GM19324 (cell line): ENCODE data around the gene YPEL4.

Experiments used
- ATAC-seq: cut with Tn5 transposase; IDR thresholded peaks from one replicate; pipeline ENCODE4 v1.9.1; 2021; ENCODE audit warnings: mild to moderate bottlenecking, moderate library complexity; ENCODE audit not compliant: unreplicated experiment, low FRiP score

Gene YPEL4

DNA sequence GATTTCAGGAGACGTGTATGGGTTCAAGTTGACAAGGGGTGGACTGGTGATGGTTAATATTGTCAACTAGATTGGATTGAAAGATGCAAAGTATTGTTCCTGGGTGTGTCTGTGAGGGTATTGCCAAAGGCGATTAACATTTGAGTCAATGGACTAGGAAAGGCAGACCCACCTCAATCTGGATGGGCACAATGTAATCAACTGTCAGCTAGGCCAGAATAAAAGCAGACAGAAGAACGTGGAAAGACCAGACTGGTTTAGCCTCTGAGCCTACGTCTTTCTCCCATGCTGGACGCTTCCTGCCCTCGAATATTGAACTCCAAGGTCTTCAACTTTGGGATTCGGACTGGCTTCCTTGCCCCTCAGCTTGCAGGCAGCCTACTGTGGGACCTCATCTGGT, 1.7 kb upstream of the YPEL4 start:
- ATAC-seq: no peak

DNA sequence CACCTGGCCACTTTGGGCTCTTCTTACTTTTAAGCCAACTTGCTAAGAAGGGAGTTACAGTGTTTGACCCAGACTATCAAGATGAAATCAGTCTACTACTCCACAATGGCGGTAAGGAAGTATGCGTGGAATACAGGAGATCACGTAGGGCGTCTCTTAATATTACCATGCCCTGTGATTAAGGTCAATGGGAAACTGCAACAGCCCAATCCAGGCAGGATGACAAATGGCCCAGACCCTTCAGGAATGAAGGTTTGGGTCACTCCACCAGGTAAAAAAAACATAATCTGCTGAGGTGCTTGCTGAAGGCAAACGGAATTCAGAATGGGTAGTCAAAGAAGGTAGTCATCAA, 1.0 kb upstream of the YPEL4 start:
- ATAC-seq: no peak

DNA sequence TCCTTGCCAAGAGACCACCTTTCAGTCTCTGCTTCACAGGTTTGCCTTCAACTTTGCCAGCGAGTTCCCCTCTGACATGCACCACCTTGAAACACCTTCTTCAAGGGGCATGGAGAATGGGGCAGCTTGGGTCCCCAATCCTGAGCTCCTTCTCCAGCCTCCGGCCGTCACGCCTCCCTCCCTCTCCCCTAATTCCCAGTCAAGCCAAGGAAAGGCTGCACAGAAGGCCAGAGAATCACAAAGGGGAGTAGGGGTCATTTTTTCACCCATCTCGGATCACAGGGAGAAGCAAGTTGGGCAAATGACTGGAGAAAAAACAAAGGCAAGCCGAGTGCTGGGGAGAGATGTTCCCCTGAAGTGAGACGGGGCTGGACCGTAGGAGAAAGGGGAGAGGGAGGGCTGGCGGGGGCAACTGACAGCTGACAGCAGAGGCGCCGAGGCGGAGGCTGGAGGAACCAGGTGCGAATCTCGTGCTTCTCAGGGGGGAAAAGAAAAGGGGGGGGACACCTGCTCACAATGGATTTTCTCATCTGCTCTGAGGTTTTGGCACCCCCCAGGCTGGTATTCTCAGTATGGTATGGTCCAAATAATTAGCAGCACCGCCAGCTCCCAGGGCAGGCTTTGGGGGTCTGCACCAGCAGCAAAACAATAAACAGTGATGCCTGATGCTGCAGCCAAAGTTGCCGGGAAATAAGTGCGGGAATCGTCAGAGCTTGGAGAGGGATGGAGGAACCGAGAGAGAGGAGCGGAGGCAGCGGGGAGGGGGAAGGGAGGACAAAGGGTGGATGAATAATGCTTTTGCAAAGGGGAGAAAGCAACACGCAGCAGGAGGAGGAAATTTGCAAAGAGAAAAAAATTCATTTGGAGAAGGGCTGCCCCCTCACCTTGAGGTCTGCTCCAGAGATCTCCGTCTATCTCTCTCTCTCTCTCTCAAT, 644 bp downstream of the YPEL4 start:
- no peak for ATAC-seq

DNA sequence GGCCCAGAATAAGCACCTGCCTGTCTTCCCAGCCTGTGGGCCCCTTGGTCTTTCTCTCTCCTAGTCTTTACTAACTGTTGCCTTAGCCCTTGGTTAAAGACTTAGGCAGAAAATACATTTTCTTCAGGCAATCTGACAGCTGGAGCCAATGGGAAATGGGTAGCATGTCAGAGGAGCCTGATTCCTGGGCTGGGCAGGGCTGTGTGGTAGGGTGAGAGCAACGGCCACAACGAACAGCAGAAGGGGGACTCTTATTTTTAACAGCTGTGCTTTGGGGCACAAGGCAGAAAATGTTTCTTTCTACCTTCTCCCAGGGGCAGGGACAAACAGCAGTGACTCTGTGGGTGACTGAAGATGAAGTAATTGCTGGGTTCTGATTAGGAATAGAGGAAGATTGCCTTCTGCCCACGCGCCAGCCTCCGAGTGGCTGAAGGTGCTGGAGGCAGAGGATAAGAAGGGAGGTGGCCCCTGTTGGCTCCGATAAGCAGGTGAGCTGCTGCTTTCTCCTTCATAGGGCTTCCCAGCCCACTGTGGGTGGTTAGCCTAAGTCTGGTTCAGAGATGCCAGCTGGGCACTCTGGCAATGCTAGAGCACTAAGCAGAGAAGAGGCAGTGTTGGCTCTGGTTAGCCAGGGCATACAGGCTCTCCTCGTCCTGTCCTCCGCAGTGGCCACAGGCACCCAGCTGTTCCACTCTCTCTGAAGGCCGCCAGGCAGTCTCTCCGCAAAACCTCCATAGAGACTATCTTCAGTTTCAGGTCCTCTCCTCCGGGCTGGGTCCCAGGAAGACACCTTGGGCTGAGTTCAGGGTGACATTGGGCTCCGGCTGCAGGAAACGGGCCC, 1.5 kb downstream of the YPEL4 start:
- no peak for ATAC-seq

DNA sequence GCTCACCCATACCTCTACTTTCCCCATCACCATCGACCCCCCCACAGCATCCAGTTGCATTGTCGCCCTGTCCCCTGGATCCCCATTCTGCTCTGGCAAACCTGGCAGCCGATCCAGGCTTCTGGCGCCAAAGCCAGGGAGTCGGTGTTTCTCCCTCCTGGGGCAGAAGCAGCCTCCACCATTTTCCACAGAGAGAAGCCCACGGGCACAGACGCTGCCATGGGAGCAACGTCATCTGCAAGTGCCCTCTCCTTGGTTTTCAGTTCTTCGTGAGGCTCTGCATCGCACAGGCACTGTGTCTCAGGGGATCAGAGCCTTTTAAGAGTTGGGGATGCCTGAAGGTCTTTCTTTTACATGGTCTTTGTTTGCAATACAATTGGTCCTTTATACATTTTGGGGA, 2.3 kb downstream of the YPEL4 start:
- ATAC-seq: no peak

DNA sequence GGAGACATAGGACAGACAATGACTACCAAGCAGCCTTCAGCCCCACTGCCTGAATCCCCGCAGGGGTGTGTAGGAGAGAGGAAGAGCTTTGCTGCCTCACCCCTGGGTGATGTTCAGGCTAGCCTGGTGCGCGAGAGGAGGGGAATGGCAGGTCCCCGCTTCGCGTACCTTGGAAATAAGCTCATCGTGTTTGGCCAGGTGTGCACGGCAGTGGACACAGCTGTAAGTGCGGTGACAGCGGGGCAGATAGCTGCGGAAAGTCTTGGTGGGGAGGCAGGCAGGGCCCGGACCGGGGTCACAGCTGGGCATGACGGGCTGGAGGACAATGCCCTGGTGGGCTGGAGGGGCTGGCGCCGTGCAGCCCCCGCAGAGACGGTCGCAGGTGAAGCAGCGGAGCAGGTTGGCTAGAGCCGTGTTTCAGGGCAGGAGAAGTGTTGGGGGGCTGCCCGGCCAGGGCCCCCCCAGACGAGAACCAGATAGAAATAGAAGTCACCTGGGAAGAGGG, 2.9 kb downstream of the YPEL4 start:
- ATAC-seq: no peak

DNA sequence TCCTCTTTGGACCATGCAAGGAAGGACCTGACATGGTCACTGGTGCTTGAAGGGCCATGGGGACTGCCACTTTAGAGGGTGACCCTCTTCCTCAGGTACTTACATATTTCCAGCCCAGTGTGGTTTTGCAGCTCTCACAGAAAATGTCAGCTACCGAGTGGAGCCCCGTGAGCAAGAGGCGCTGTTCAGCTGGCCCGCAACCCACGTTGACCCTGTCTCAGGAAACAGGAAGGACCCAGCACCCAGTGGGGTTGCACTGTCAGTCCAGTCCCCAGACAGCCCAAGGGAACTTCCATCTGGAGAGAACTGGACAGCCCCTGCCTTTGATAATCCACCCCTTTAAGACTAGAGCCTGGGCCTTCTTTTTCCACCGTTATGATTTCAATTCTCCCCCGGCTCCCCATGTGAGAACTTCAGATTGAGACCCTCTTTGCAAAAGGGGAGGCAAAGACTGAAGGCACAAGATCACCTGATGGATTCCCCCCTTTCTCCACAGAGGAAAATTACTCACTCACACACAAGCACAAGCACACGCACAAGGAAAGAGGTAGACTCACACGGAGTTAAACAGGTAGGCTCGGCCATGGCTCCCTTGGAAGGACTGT, 3.4 kb downstream of the YPEL4 start:
- ATAC-seq: no peak

DNA sequence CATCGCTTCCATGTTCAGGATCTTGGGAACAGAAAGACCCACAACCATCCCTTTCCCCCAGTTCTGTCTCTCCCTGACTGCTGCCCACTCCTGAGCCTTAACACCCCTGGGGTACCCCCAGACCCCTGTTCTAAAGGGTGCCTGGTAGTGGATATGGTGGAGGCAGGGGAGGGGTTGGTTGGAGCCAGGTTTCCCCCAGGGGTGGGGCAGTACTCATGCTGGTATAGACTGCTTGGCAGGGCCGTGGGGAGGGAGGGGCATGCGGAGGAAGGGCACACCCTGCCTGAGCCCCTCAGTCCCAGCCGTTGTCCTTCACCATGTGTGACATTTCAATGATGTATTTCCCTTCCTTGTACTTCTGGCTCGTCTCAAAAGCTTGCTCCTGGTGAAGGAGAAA, 4.0 kb downstream of the YPEL4 start:
- no peak for ATAC-seq

DNA sequence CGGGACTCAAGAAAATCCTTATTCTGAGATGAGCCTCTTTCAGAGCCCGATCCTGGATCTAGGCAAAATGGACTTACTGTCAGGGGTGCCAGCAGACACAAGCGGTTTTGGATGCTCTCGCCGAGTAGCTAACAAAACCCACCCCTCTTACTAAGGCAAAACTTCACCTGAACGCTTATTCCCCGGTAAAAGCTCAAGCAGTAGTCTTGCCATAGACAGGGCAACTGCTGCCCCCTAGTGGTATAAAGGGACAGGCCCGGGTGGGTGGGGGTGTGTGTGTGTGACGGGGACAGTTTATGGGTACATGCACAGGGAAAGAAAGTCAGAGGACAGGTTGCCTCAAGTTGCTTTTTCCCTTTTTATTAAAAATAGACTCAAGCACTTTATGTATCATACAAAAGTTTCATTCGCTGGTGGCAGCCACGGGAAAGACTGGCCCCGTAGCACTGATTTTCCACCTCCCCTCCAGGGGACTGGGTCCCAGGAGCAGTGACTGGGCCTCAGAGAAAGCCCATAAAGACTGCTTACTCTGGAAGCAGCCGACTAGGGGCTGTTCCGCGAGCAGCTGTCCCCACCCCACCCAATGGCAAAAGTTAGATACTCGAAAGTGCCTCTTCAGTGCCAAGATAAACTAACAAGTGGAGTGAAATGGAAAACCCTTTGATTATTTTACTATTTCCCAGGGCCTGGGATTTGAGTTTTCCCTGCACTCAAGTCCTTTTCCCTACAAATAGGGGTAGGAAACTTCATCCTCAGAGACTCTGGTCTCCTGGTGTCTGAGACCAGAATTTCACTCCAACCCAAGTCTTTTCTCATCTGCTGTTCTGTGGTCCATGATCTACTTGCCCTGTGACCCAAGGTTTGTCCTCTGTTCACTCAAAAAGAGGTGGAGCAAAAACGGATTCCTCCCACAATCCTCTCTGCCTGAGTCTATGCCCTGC, 4.7 kb downstream of the YPEL4 start:
- ATAC-seq: peak; percentile 48

DNA sequence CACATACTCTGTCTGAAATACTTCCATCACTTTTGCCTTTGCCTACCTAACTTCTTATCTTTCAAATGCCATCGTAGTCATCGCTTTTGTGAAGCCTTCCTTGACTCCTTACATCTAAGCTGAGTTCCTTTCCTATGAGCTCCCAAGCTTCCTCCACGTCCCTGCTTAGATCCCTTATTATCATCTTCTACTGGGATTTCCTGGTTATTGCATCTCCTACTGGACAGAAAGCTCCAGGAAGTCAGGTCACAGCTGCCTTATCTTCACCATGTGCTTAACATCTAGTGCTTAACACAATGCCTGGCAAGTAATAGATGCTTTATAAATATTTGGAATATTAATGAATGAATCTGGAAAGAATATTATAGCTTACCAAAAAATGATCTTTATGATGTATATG, 5.9 kb downstream of the YPEL4 start:
- ATAC-seq: no peak

DNA sequence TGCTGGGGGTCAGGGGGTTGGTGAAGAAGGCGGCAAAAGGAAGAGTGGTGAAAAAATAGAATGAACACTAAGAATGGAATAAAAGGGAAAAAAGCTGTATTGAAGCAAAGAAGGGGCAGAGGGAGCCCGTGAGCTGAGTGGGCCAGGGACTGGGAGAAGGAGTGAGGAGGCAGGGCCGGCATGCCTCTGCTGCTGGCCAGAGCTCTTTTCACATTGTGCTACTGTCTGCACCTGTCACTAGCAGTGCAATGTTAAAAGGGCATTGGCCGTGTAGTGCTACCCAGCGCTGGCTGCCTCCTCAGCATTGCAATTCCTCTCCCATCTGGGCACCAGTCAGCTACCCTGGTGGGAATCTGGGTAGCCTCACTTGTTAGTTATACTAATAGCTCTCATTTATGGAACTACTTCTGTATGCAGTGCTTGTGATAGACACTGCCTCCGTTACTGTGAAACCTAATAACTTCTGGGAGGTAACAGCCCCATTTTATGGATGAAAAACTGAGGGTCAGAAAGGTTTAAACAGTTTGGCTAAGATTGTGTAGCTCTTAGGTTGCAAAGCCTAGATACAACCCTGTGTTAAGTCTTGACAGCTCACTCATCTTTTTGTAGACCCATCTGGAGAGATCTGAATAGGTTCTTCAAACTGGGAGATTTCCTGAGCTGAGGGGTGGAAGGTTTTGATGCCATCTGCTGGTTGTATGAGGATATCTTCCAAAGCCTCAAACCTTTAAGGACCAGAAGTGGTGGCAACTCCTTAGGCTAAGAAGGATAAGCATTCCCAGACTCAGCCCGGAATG, 8.5 kb downstream of the YPEL4 start:
- ATAC-seq: no peak

DNA sequence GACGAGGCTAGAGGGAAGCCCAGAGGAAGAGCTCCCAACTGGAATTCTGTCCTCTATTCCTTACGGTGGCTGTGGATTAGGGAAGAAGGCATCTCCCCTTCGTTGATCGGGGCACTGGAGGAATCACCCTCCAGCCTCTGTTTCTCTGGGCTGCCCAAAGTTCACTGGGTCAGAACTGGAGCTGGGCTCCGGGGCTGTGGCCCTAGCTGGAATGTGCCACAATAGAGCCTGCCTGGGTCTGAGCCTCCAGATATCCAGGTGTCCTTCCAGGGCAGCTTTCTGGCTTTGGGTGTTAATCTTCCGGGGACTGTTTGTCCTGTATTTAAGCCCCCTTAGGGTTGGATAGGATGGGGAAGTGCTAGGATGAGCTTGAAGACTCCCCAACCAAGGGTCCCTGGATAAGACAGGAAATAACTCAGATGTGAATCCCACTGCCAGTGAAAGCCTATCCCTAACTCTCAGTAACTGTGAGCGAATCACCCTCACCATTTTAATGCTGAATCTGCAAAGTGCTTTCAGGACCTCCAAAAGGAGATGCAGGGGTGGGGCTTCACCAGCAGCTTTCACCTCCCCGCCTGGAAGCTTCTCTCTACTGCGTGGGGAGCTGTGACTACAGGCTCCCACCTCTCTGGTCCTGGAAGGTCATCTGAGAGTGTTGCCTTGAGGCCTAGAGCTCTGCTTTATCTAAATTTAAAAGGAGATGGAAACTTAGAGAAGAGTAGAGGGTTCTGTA, 9.5 kb downstream of the YPEL4 start:
- no peak for ATAC-seq

DNA sequence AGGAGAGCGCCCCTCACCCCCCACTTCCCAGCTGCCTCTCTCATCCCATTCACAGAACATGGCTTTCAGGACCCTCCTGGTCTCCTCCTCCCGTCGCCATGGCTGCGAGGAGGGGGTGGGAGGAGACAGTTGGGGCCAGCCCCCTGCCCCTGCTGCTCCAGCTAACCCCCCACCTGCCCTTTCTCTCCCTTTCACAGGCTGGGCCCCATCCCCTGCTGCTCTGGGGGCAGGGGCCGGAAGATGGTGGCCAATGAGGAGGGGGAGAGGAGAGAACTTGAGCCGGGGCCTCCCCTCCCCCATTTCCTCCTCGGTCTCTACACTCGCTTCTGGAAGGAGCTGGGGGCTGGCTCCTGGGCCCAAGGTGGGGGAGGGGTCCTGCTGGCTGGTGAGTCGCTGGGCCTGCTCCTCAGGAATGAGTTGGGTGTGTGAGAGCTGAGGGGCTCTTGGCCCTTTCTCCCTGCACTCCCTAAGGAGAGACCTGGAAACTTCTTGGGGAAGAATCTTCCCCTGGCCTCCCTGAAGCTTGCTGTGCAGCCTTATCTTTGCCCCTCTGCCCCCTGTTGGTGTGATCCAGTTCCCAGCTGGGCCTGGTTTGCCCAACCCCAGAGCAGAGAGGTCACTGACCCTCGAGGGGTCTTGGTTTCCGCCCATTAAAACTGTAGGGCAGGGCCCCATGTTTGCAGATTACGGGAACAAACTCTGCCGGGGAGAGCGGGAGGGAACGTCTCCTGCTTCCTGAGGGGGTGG, 10.2 kb downstream of the YPEL4 start:
- no peak for ATAC-seq

DNA sequence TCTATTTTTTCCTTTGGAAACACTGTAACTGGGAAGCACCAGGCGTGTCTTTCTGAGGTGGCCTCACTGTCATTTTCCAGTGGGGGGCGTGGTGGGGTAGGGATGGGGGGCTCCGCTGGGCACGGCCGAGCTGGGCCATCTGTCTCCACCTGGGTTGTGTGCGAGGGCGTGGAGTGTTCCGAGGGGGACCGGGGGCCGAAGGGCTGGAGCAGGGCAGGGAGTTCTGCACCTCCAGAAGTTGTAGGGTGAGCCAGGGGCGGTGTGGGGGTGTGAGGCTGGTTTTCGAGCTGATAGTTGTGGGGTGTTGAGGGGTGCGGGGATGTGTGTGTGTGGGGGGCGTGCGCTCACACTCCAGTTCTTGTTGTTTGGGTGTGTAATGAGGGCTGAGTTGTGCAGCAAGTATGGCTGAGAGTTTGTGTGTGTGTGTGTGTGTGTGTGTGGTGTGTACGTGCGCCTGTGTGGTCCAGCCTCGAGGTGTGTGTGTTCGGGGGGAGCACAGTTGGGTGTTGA, 10.8 kb downstream of the YPEL4 start:
- no peak for ATAC-seq

DNA sequence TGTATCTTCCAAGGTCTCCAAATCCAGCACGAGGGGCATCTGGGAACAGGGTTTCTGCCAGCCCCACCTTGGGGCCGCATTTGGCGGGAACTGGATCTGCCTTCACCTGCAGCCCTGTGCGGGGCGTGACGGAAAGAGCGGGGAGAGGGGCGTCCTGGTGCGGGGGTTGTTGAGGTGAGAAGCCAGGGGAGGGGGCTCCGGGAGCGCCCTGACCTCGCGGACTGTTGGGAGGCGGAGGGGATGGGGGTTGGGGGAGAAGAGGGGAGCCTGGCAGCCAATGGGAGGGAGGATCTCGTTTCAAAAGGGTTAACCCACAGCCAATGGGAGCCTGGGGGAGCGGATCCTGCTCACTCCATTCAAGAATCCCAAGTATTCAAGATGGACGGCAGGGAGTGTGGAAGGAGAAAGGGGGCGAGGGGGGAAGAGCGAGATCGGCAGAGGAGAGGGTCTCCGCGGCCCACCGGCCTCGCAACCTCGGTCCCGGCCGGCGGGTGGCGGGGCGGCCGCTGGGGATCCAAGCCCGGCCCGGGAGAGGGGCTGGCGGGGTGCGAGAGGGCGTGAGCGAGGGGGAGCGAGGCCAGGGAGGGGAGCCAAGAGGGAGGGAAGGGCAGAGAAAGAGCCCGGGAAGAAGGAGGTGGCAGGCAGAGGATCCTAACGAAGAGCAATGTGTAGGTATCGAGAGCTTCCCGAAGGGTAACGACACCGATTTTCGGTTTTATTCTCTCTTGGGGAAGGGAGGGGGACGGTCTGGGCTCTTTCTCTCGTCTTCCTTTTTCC, 11.5 kb downstream of the YPEL4 start:
- no peak for ATAC-seq

DNA sequence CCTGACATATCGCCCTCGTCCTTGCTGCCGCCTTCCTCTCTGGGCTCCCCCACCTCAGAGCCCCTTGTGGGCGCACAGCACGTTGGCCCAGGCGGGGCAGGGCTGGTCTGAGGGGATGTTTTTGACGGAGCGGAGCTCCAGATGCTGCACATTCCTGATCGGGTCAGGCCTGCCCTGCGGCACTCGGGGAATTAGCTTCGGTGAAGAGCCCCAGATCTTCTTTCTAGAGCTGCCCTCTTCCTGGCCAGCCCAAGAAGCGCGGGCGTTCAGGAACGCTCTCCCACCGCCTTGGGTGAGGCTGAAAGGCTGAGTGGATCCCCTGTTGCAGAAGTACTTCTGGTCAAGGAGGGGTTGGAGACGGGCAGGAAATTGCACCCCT, 12.1 kb downstream of the YPEL4 start:
- ATAC-seq: no peak

DNA sequence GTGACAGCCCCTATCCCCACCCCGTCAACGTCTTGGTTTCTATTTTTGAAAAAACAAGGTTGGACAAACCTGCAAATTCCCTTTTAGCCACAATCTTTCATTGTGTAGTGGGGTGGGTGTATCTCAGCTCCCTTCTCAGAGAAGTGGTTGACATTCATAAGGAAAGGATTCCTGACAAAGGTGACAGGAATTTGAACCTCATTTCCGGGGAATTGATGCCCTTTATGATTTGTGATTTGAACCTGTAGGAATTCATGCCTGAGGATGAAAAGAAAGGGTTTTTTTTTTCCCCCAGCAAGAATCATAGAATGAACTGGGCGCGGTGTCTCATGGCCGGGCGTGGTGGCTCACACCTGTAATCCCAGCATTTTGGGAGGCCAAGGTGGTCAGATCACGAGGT, 14.5 kb downstream of the YPEL4 start:
- no peak for ATAC-seq
